ENCODE data around the gene SRC.

Gene SRC

DNA sequence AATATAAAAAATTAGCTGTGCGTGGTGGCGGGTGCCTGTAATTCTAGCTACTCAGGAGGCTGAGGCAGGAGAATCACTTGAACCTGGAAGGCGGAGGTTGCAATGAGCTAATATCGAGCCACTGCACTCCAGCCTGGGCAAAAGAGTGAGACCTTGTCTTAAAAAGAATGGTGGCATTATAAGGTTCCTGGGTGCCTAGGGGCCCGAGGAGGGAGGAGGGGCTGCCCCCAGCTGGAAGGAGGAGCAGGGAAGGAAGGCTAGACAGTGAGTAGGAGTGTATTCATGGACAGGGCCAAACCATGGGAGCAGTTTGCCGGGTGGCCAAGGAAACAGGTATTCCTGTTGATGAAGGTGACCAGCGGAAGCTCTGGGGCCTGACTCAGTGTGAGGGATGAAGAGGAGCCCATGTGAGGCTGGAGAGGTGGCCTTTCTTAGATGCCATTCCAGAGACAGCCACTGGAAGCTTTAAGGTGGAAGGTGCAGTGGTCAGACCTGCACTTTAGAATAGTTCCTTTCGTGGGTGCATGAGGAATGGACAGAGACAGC, 32.3 kb upstream of the SRC start:
- CTCF ChIA-PET = interaction anchor here (1.3 kb wide), 1 partner anchor 14 kb away, joined by 4 read pairs; no protein-coding TSS in a partner anchor
- TF ChIP-seq, protein P1, sequence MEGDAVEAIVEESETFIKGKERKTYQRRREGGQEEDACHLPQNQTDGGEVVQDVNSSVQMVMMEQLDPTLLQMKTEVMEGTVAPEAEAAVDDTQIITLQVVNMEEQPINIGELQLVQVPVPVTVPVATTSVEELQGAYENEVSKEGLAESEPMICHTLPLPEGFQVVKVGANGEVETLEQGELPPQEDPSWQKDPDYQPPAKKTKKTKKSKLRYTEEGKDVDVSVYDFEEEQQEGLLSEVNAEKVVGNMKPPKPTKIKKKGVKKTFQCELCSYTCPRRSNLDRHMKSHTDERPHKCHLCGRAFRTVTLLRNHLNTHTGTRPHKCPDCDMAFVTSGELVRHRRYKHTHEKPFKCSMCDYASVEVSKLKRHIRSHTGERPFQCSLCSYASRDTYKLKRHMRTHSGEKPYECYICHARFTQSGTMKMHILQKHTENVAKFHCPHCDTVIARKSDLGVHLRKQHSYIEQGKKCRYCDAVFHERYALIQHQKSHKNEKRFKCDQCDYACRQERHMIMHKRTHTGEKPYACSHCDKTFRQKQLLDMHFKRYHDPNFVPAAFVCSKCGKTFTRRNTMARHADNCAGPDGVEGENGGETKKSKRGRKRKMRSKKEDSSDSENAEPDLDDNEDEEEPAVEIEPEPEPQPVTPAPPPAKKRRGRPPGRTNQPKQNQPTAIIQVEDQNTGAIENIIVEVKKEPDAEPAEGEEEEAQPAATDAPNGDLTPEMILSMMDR (IDR thresholded peaks at IDR 0.05; ENCODE audit: insufficient read depth, low read length, missing control alignments) = no peak
- POLR2A ChIA-PET = no interaction called here
- no peak for DNase-seq (ENCODE audit: low read depth, low spot score)
- H3K4me3 ChIP-seq (ENCODE audit: low read depth, low read length) = no peak overlapping the region

DNA sequence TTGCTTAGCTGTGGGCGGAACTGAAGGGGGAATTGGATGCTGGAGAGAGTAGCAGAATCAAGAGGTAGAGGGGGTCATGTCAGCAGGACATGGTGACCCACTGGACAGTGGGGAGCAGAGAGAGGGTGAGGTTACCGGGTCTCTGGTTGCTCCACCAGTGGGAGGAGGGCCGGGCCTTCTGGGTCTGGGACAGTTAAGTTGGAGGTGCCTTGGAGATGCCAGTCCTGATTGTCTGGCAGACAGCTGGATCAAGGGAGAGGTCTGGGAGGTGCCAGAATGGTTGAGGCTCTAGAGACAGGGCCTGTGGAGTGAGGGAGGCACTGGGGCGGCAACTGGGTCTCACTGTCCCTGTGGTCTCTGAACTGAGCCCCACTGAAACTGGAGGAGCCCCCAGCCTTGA, 31.8 kb upstream of the SRC start:
- CTCF ChIA-PET = interaction anchor here (1.3 kb wide), 1 partner anchor 15 kb away, joined by 4 read pairs; no protein-coding TSS in a partner anchor
- H3K4me3 ChIP-seq (ENCODE audit: low read depth, low read length) = no peak overlapping the region
- DNase-seq (ENCODE audit: low read depth, low spot score) = no peak
- TF ChIP-seq, protein P1 (IDR thresholded peaks at IDR 0.05; ENCODE audit: insufficient read depth, low read length, missing control alignments) = no peak
- POLR2A ChIA-PET = no interaction called here

DNA sequence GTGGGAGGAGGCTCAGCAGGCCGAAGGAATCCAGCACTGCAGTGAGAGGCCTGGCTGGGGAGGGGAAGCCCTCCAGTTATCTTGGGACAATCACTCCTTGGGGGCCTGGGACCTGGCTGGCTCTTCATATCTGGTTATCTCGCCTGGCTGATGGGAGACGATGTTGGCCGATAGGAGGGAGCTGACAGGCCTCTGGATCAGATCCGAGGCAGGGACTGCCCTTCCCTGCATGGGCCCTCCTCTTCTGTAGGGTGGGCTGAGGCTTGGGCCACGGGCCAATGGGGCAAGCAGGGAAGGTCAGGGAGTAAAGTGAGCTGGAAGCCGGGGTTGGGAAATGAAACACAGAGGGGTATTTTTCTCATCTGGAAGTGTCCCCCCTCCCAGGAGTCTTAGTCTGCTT, 31.3 kb upstream of the SRC start:
- DNase-seq (ENCODE audit: low read depth, low spot score) = no peak
- TF ChIP-seq, protein P1 (IDR thresholded peaks at IDR 0.05; ENCODE audit: insufficient read depth, low read length, missing control alignments) = no peak
- ChIA-PET POLR2A (no interaction called here), CTCF (no interaction called here)
- H3K4me3 ChIP-seq (ENCODE audit: low read depth, low read length) = no peak overlapping the region

DNA sequence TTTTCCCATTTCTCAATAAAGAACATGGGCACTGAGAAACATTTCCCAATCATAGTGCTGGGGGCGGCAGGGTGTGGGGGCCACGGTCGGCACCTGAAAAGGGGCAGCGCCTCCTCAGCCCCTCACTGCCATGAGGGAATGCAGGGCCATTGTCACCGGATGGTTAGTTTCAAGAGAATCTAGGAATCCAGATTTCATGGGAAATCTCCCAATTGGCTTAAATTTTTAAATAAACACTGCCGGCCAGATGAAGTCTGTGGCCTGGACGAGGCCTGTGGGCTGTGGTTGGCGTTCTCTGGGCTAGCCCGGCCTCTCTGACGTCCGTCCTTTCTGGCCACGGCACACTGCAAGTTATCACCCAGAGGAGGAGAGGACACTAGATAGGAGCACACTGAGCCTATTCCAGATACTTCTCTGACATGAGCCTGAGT, 30.9 kb upstream of the SRC start:
- ChIA-PET POLR2A (no interaction called here), CTCF (no interaction called here)
- TF ChIP-seq, protein P1 (IDR thresholded peaks at IDR 0.05; ENCODE audit: insufficient read depth, low read length, missing control alignments) = no peak
- no peak for DNase-seq (ENCODE audit: low read depth, low spot score)
- H3K4me3 ChIP-seq (ENCODE audit: low read depth, low read length) = no peak overlapping the region

DNA sequence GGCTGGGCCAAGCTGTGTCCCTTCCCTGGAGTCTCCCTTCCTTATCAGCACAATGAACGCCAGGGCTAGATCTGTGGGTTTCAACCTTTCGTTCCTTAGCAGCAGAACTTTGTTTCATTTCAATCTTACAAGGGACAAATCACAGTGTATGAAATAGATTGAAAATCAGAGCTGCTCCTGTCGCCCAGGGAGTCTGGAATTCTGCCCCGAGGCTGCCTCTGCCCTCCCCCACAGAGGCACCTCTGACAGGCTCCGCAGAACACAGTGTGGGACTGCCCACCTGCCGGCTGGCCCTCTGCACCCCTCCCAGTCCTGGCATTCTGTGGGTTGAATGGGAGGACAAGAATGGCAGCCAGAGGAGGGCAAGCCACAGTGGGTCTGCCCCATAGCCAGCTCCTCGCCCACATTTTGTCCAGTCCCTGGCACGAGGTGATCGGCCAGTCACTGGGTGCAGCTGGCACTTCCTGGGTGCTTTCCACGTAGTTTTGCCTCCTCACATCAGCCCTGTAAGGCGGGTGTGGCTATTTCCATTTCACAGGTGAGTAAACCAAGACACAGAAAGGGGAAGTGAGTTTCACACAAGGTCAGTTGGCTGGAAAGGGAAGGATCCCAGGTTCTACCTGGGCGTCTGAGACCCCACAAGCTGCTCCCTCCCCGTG, 30.4 kb upstream of the SRC start:
- CTCF ChIA-PET = no interaction called here
- POLR2A ChIA-PET = no interaction called here
- TF ChIP-seq, protein P1 (IDR thresholded peaks at IDR 0.05; ENCODE audit: insufficient read depth, low read length, missing control alignments) = no peak
- no peak for DNase-seq (ENCODE audit: low read depth, low spot score)
- no peak overlapping the region for H3K4me3 ChIP-seq (ENCODE audit: low read depth, low read length)

DNA sequence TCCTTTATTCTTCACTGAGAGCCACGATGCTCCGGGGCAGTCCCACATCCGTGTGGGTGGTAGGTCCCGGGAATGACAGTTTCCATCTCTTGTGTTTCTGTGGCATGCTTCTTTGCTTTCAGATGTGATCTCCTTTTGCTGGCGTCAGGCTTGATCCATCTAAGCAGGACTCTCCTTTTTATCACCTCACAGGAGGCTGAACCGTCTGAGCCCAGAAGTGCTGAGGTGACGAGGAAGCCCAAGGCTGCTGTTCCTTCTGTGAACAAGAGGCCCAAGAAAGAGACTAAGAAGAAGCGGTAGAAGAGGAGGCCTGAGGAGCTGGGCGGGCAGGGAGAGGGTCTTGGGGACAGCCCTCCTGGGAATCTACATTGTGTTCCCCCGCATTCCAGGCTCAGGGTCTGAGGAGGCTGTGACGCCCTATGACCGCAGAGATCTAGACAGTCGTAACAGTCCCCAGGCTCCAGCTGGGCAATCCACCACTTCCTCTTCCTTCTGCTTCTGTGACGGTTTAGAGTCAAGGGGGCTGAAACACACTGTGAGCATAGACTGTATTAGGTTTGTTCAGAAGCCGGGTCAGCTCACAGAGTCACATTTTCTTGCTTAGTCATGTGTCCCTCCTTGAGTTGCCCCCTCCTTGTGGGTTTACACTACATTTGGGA, 29.7 kb upstream of the SRC start:
- POLR2A ChIA-PET = no interaction called here
- CTCF ChIA-PET = no interaction called here
- TF ChIP-seq, protein P1 (IDR thresholded peaks at IDR 0.05; ENCODE audit: insufficient read depth, low read length, missing control alignments) = no peak
- no peak for DNase-seq (ENCODE audit: low read depth, low spot score)
- no peak overlapping the region for H3K4me3 ChIP-seq (ENCODE audit: low read depth, low read length)

Data from AG04449 (cell line).